TTC549 (cell line): ENCODE data around the gene GRIA1.

Source experiments
- FAIRE-seq: peaks from 2 replicates; lab custom pipeline; 2012; peaks lifted over from hg19 to GRCh38; lab: Jason Lieb, UNC

The GRIA1 gene

DNA sequence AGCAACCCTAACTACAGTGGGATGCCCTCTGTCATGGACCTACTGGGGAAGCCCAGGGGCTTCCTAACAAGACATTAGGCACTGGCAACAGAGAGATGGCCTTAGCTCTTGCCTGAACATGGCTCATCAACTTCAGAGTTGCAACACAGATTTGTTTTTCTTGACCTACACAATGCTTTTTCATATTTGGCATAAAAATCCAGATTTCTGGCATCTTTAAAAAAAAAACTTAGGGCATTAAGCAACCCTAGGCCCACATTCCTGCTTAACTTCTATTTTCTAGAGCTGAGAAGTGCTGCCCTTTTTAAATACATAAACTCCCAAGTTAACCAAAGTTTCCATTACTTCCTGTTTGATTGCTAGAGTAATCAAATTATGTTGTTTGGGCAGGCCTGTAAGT lies 8.0 kb downstream of the GRIA1 start:
- no peak for FAIRE-seq

DNA sequence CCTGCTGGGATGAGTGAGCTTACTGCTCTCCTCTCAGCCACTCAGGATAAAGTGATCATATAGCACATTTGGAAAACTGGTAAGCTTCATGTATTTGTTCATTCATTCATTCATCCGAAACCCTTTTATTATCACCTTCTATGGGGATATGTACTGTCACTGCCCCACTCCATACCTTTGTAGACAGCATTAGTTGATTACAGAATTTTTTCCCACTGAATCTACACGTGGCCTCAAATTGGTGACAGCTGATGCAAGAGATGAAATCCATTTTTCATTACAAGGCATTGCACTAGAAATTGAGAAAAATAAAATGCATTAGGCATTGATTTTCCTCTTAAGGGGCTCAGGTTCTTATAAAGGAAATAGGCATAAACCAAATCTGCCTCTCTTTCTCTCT lies 9.7 kb downstream of the GRIA1 start:
- FAIRE-seq, result no peak

DNA sequence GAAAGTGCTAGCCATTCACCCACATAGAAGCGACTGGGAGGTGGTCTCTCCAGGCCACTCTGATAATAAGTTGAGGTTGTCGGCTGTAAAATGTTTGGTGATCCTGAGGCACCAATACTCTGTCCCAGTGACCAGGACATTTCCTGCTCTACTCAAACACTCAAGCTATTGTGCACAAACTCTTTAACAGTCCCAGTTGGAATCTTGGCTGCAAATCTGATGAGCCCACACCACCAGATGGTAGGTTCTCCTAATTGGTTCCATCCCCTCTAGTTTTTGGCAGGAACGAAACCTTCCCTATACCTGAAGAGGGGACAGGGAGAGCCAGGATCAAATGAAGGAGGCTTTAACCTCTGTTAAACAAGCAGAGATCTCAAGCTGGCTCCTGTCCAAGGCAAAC lies 14.3 kb downstream of the GRIA1 start:
- FAIRE-seq, result no peak

DNA sequence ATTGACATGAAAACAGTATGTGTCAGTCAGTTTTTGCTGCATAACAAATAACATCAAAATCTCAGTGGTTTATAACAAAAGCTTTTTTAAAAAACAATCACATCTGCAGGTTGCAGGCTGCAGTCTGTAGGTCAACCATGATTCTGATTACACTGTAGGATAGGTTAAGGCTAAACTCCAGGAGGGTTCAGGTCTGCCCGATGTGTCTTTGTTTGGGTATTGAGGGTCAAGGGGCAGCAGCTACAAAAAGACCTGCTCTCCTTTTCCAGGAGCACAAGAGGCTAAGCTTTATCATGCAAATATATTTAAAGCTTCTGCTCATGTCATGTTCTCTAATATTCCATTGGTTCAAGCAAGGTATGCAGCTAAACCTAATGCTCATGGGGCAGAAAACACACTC lies 18.2 kb downstream of the GRIA1 start:
- no peak for FAIRE-seq

DNA sequence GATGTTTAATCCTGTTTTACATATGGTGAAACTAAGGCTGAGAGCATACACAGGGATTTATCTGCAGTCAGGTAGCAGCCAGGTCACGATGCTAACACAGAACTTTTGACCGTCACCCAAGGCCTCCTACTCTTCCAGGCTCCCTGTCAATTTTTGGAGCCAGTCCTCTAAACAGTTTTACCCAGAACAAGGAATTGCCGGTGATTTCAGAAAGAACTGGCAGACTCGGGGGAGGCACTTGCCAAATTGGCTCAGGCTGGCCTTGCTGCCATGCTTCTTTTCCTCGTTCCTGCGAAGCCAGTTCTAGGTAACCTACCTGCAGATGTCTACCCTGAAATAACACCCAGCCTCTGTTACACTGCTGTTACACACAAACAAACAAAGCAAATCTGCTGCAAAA lies 21.2 kb downstream of the GRIA1 start:
- no peak for FAIRE-seq

DNA sequence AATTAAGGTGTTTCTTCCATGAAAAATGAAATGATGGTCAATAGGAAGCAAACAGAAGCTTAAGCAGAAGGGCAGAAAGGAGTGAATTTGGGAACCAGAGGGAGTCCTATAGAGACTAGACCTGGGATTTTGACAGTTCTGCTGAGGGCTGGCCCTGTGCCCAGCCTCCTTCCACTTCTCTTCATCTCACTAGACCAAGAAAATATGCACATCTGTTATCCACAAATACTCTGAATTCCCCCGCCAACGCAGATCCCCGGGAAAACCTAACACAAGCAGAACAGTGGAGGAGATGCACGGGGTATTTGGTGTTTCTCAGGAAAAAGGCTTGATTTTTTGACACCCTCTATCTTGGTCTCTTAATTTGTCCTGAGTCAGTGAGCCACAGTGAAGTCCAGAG lies 22.7 kb downstream of the GRIA1 start:
- no peak for FAIRE-seq

DNA sequence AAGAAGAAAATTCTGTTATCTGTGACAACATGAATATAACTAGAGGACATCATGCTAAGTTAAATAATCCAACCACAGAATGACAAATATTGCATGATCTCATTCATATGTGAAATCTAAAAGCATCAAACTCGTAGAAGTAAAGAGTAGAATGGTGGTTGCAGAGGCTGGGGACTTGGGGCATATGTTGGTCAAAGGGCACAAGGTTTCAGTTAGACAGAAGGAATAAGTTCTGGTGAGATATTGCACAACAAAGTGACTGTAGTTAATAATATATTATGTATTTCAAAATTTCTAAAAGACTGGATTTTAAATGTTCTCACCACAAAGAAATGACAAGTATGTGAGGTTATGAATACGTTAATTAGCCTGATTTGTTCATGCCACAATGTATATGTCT lies 24.8 kb downstream of the GRIA1 start:
- no peak for FAIRE-seq

DNA sequence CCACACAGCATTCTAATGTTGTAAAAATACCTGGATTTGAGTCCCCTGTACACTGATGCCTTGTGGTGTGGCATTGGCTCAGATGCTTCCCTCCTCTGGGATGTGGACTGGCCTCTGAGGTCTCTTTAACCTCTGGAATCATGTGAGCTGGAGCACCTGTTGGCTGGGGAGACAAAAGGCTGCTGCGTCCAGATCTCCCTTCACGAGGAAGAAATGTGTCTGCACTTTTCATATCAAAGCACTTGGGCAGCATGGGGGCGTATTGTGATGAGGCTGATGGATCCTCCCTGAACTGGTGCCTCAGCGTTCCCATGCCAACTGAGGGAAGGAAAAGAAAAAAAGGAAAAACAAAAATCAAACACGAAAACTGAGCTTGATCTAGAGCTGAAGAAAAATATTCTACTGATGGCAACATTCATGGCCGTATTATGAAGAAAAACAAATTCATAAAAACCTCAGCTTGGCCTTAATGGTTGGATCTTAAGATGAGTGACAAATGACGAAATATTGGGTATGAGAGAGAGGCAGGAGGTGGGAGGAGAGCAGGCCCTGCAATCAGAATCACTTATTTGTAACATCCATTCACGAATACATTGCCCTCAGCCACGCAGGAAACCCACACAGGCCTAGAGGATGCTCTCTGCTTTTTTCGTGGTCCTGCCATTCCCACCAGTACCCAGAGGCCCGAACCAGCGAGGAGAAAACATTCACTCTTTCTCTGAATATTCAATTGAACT lies 26.2 kb downstream of the GRIA1 start:
- no peak for FAIRE-seq

DNA sequence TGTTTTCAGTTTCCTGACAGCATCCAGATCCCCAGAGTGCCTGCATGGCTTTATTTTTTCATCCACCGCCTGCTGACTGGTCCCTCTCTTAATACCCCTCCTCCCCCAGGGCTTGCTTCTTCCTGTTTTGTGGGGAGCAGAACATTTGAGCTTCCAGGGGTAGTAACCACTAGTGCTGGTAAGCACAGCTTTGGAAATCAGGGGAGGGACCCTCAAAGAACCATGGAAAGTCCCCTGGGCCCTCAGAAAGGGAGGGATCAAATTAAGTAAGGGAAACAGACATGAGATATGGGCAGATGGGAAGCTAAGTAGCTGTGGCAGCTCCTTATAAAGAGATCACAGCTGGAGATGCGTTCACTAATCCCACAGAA lies 26.8 kb downstream of the GRIA1 start:
- FAIRE-seq, result no peak

DNA sequence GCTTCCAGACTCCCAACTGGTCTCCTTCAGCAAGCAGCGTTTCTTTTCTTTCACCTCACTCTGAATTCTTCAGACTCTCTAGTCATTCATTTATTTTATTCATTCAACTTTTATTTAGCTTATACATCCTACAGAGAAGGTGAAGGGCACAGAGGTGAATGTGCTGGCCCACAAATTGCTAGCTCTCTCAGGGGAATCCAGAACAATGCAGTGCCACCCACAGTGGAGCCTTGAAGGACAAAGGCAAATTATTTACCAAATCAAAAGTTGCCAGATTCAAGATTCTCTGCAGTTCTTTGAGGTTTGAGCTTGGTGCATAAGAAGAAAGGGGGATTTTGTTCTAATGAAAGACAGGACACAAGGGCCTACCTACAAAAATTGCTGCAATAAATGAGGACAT lies 29.7 kb downstream of the GRIA1 start:
- FAIRE-seq, result no peak

DNA sequence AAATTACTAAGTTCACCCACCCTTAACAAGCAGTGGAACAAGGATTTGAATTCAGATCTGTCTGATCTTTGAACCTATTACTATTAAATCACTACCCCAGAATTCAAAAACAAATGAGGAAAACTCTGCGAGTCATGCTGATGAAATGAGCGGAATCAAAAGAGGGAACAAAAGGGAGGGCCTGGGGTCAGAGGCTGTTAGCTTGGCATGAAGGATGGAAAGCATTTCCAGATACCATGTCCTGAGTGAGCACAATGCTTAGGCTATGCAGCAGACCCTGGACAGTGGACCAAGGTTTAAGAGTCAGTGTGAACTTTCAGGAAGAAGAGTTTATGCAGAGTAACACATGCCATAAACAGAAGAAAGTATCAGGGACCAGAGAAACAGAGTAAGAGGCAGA lies 30.5 kb downstream of the GRIA1 start:
- FAIRE-seq, result no peak

DNA sequence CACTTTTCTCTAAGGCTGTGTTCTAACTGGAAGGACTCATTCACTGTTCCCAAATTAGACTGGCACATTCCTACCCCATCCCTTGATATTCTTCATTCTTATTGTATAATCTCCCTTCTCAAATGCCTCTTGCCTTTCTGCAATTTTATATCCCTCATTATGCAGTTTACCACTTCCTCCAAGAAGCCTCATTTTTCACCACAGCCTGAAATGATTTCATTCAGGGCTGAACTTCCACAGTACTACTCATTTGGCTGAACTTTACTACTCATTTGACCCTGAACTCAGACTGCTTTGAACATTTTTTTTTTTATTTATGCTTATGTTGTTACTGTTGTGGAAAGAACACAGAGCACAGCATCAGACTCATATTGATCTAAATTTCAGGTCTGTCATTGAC lies 32.7 kb downstream of the GRIA1 start:
- no peak for FAIRE-seq

DNA sequence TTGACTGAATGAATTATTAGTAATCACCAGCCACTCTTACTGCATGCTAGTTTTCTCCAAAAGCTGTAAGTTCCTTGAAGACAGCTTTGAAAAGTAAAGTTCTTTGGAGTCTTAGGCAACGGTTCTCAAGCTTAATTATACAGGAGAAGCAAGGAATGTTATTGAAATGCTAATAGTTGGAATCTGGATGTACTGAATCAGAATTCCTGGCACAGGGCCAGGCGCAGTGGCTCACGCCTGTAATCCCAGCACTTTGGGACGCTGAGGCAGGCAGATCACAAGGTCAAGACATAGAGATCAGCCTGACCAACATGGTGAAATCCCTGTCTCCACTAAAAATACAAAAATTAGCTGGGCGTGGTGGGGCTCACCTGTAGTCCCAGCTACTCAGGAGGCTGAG lies 33.4 kb downstream of the GRIA1 start:
- no peak for FAIRE-seq

DNA sequence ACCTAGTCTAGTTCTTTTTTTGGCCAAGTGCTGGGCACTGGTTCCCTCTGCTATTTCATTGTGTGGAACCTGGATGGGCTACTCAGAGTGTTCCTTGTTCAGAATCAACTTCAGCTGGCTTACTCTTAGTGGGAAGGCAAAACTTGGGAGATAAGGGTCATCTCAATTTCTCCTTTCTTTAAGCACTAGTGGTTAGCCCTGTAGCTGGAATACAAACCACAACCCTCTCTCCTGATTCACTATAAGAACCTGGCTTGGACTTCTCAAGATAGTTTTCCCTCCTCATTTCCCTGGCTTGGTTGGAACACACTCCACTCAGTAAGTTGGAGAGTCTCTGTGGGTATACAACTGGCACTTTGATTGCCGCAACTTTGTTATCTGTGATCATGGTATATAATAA lies 35.1 kb downstream of the GRIA1 start:
- no peak for FAIRE-seq

DNA sequence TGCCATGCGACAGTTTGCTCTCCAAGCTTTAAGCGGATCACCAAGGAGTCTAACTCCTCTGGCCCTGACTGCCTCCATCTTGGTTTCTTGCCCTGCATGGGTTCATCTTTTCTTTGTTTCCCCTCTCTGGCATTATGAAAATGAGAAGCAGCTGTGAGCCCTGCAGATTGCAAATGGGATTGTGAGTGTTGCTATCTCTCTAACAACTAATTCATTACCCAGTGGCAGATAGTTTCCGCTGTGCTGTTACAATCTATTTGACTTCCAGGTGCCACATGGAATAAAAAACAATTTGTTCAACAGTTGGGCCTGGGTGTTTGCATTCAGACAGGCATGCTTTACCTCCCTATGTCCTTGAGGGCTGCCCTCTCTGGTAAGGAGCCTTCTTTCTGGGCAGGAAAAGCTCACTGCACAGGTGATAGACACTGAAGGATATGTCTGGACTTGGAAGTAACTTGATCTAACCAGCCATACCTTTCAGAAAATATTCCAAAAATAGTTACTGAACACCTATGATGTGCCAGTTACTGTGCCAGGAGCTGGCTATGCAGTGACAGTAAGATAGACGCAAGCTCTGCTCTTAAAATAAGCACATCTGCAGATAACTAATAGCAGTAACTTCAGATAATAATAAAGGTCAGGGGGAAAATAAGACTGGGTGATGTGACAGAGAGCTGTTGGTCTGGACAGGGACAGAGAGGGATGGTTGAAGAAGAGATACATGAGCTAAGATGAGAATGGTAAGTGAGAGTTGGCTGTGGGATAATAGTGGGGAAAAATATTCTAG lies 40.1 kb downstream of the GRIA1 start:
- no peak for FAIRE-seq

DNA sequence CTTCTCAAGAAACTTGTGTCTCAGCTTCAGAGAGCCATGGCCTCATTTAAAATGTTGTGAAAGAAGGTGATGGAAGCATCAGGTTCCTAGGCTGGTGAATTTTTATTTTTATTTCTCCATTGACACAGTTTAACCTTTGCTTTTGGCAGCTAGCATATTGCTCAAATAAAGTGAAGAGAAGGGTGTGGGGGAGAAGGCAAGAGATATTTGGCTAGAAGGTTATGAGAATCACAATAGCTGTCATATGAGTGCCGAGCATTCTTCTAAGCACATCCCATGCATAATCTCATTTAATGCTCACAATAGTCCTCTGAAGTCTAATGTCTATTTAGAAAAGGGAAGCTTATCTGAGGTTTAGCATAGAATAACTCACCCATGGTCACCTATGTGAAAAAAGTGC lies 43.1 kb downstream of the GRIA1 start:
- FAIRE-seq, result no peak

DNA sequence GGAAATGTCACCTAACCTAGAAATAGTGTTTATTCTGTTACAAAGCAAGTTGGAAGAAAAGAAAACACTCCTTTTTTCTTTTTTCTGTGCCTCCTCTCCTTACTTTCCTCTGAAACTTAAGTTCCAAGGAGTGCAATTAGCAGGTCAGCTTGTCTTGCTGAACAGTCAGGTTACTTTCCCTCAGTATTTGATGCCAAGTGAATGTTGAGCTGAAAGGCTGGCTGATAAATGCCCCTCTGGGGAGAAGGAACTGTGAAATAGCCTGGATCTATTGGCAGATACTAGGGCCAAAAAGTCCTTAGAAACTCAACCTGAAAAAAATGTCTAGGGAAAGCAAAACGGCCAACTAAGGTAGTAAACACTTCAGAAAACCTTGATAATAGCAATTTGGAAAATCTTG lies 43.6 kb downstream of the GRIA1 start:
- no peak for FAIRE-seq

DNA sequence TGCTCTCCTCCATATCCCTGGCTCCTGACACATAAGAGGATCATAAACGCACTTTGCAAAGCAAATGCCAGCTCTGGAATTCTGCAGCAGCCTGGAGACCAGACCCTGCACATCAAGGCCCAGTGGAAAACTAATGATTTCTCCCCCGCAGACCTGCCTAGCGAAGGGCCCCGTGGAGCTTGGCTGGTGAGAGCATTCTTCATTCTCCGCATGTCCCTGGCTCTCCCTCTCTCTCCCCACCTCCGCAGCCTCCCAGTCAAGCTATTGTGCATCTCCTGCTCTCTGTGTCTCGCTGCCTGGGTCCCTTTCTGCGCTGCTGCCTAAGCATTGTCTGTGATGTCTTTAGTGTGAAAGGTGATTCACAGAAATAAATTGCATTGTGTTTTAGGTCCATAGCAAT lies 46.7 kb downstream of the GRIA1 start:
- no peak for FAIRE-seq

DNA sequence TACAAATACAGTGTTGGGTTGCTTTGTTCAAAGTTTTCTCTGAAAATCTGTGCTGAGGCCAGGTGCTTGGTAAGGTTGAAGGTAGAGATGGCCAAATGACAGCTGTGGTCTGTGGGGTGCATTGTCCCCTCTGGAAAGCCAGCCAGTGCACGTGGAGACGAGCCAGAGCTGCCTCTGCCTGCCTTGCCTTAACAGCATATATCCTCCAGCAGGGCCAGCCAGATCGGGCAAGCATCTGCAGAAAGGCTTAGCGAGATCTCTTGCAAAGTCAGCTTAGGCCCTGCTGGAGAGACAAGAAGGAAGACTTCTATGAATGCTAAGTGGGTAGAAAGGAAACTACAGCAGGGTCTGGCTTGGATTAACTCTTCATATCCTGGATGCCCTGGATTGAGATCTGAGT lies 49.5 kb downstream of the GRIA1 start:
- no peak for FAIRE-seq

DNA sequence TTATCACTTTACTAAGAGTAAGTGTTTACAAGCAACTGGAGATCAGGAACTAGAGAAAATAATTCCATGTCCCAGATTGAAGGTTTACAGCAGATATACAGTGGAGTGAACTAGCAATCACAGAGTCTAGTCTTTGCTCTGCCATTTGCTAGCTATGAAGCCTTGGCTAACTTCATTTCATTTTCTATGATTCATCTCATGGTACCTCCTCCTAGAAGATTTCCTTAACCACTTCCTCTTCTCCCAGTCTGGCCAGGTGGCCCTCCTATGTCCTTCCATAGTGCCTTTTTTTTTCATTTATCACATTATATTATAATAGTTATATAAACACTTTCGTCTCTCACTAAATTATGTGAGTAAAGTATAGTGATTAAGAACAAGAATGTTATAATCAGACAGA lies 52.1 kb downstream of the GRIA1 start:
- FAIRE-seq, result no peak

DNA sequence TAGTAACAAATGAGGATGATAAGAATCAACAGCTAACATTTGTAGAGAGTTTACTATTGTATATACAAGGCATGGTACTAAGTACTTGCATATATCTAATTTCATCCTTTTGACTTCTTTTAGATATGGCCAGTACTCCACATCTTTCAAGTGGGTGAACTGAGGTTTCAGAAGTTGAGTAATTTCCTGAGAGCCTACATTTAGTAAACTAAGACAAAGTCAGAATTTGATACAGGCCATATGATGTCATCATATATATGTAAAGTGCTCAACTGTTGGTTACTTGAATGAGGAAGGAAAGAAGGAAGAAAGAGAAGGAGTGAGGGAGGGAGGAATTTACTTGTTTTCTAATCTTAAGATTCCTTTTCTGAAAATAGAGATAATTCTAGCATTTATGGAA lies 52.8 kb downstream of the GRIA1 start:
- no peak for FAIRE-seq

DNA sequence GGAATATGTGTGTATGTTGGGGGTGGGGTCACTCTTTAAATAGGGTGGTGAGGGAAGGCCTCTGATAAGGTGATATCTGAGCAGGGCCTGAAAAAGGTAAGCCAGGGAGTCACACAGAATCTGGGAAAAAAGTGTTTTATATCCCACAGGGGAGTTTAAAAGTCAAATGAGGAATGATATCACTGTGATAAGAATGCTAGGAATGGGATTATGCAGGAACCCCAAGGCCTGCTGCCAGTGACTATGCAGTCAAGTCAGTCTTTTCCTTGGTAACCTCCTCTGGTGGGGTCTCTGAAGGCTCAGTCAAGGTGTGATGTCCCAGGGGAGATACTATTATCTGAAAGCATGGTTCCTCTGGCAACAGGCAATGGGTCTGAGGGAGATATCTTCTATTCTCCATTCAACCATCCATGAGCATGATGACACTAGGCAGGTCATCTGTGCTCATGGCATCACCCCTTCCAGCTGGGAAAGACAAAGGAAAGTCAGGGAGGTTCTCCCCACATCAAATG lies 53.5 kb downstream of the GRIA1 start:
- FAIRE-seq, result no peak

DNA sequence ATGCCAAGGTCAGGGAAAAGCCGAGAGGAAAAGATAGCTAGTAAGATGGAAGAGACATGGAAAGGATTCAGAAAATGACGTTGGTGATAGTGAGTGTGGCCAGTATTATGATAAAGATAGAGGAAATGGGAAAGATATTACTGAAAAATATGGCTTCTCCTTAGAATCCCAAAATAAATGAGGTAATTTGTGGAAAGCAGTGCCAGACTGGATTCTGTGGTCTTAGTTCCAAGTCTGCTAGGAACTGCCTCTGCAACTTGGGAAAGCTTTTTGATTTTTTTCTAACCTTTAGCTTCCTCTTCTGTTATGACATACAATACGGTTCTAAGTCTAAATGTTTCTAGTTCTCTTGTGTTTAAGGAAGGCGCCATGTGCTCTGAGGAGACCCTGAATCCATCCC lies 54.2 kb downstream of the GRIA1 start:
- FAIRE-seq, result no peak

DNA sequence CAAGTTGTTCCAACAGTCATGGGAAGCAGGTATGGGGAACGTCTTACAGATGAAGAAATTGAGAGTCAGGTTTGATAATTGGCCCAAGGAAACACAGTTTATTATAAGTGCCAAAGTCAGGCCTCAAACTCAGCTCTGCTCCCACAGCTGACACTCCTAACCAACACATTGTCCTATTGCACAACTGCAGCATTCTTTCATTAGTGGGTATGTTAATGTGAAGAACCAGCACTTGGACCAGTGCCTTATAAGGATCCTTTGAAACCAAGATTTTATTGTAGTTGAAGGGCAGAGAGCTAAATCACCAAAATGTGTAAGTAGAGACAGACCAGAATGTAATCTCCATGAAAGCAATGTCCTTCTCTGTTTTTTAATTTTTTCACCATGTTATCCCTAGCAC lies 56.1 kb downstream of the GRIA1 start:
- FAIRE-seq, result no peak
